Fibroblast of skin of left biceps (primary cell): ENCODE measurements around the gene PFKFB3.
"Not testable (repeated sequence)": the region's sequence is repeated elsewhere in the genome, so short reads cannot be mapped to it uniquely, and the experiment has no call there.

ENCODE experiments used
- DNase-seq, 2 experiments: peaks; one replicate each; pipeline ENCODE4 v3.0.0-alpha.2; 2013; ENCODE audit warnings: low read depth in 2 of 2

Gene PFKFB3

DNA sequence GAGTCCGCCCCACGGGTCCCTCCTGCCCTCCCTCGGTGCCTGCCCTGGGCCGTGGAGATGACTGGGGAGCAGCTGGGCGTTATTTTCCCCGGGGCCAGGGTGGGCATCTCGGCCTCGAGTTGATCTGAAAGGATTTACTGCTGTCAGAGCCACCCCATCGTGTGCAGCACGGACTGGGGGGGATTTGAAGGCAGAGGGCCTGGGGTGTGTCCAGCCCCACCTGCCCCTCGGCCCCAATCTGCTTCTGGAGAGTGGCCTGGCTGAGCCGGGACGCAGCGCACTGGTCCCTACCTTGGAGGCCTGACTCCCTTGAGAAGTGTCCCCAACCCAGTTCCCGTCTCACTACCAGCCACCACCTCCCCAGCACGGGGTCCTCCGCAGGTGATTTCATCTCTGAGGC, 24.2 kb upstream of the PFKFB3 start:
- no peak for DNase-seq

DNA sequence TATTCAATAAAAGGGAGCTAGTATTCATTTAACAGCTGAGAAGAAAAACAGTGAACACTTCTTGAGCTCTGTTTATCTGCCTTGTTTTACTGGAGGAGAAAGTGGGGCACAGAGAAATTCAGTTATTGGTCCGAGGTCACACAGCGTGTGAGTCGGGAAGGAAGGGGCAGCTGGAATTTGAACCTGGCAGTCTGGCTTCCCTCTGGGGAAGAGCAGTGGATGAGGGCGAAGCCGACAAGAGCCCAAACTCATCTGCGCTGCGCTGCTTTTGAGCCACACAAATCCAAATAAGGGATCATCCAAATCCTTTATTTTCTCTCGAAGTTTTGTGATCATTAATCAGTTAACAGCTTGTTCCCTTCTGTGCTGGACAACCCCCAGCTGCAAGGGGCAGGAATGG, 23.7 kb upstream of the PFKFB3 start:
- DNase-seq: no peak

DNA sequence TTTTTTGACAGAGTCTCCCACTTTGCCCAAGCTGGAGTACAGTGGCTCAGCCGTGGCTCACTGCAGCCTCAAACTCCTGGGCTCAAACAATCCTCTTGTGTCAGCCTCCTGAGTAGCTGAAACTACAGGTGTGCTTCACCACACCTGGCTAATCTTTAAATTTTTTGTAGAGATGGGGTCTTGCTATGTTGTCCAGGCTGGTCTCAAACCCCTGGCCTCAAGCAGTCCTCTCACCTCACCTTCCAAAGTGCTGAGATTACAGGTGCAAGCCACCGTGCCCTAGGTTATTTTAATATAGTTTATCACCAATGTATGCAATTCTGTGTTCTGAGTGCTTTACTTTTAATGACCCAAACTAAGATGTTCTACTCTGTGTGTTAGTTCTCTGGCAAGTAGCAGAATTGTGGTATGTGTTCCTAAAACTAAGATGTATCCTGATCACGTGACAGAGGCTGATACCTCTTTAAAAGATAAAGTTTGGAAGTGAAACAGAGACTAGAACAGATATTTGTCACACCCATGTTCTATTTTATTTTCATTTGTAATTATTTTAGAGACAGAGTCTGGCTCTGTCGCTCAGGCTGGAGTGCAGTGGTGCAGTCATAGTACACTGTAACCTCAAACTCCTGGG, 22.1 kb upstream of the PFKFB3 start:
- DNase-seq: no peak

DNA sequence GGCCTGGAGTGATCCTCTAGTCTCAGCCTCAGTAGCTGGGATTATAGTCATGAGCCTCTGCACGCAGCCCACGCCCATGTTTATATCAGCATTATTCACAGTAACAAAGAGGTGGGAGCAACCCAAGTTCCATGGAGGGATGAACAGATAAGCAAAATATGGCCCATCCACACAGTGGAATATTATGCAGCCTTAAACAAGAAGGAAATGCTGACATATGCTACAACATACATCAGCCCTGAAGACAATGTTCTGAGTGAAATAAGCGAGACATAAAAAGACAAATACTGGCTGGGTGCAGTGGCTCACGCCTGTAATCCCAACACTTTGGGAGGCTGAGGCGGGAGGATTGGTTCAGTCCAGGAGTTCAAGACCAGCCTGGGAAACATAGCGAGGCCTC, 21.5 kb upstream of the PFKFB3 start:
- no peak for DNase-seq

DNA sequence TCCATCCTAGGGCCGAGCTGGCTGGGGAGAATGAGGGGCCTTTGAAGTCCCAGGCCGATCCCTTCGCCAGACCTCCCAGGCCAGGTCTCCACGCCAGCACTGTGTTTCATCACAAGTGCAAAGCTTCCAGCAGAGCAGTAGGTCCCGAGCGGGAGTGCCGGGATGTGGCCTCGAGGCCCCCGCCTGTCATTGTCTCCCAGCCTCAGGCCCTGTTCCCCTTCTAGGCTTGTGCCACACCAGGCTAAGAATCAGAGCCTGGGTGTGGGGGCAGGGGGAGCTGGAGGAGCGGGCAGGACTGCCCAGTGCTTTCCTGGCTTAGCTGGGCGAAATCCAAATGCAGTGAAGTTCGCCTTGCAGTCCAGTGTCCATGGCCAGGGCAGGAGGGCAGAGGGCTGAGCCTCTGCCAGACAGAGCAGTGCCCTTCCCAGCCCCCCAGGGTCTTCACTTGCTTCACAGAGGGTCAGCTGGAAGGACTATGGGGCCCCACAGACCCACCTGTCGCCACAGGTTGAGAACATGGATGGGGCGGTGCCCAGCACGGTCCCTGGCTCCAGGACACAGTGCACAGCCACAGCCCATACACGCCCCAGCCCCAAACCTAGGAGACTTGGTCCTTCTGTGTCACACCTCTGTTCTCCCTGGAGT, 20.2 kb upstream of the PFKFB3 start:
- DNase-seq: no peak

DNA sequence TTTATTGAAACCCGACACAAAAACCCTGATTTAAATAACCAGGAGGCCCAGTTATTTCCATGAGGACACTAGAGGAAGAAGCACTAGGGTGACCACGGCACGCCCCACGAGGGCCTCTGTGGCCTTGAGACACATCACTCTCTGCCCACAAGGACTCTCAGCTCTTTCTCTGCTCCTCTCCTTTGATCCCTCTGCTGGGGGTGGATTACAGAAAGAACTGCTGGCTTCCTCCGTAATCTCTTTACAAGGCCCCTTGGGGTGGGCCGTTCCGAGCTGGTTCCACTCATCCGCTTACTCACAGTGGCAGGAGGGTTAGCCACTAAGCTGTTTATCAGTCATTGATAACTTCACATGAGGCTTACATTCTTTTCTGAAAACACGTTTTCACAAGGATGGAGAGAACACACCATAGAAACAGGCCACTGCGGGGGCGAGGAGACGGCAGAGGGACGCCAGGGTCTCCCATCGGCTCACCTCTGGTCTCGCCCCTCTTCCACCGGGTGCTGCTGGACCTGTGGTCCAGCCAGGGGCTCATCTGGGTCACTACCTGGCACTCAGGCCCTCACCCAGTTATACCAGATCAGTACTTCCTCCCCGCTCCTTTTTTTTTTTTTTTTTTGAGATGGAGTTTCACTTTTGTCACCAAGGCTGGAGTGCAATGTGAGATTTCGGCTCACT, 17.6 kb upstream of the PFKFB3 start:
- no peak for DNase-seq

DNA sequence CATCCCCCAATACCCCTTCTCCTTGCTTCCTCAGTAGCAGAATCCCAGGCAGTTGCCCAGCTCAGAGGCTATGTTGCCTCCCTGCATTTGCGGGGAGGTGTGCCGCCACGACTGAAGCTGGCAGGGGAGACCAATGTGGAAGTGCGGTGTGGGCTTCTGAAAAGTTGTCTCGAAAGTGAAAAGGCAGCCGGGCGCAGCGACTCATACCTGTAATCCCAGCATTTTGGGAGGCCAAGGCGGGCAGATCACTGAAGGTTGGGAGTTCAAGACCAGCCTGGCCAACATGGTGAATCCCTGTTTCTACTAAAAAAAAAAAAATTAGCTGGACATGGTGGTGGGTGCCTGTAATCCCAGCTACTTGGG, 15.9 kb upstream of the PFKFB3 start:
- no peak for DNase-seq

DNA sequence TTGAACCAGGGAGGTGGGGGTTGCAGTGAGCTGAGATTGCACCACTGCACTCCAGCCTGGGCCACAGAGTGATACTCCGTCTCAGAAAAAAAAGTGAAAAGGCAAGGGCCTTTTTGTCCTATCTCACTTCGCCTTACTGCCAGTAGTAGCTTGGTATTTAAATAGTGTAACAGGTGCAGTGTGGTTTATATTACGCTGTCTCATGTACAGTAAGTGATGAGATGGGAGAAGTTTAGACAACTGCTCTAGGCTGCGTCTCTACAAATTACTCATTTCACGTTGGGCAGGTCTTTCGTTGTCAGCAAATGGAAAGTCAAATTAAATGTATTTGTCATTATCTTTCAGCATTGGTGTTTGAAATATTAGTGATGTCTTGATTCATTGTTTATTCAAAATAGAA, 15.5 kb upstream of the PFKFB3 start:
- DNase-seq: no peak

DNA sequence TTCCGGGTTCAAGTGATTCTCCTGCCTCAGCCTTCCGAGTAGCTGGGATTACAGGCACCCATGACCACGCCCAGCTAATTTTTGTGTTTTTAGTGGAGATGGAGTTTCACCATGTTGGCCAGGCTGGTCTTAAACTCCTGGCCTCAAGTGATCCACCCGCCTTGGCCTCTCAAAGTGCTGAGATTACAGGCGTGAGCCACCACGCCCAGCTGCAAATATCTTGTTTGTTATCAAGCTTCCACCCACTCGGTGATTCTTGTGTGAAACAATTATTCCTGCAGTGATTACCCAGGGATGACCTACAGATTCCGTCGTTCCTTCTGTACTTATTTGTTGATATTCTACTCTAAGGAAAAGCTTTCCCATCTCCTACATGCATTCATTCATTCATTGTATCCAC, 12.7 kb upstream of the PFKFB3 start:
- DNase-seq: not testable (repeated sequence)

DNA sequence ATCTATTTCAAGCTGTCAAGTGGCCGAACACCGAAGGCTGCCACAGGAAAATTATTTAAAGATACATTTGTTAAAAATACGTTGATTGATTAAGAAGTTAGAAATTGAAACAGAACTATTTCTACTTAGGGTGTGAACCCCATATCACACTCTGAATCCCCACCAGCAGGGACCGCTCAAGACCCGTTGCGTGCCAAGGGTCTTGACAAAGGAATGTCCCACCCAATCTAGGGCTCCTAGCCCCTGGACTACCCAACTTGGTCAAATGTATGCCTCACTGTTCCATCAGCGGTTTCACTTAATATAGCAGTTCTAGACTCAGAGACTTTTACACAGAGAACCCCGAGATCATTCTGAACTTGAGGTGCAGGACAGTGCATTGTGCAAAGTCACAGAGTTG, 11.6 kb upstream of the PFKFB3 start:
- no peak for DNase-seq

DNA sequence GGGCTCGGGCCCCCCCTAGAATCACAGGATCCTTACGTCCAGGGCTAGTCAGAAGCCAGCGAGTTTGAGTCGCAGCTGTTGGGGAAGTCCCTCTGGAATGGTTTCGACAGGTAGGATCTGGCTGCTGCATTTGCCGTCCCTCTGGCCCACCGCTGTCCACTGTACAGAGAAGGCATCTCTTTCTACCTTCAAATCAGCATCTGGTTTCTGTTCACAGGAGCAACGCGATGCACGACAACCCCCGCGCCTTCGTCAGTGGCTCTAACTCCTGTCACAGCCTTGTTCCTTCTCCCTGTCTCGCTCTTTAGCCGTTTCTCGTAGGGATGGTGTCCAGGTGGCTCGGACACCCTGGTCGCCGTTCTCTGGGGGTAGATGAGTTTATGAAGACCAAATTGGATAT, 11.2 kb upstream of the PFKFB3 start:
- DNase-seq: no peak

DNA sequence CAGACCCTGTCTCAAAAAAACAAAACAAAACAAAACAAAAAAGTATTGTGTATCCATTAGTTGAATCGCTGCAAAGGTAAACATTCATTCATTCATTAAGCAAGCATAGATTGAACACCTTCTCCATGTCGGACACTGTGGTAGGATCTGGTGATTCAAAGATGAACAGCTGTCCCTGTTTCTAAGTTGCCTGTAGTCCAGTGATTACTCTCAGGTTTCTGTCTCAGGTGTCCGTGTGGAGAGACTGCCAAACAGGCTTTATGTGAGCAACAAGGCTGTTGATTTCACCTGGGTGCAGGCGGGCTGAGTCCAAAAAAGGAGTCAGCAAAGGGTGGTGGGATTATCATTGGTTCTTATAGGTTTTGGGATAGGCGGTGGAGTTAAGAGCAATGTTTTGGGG, 9.4 kb upstream of the PFKFB3 start:
- not testable (repeated sequence) for DNase-seq

DNA sequence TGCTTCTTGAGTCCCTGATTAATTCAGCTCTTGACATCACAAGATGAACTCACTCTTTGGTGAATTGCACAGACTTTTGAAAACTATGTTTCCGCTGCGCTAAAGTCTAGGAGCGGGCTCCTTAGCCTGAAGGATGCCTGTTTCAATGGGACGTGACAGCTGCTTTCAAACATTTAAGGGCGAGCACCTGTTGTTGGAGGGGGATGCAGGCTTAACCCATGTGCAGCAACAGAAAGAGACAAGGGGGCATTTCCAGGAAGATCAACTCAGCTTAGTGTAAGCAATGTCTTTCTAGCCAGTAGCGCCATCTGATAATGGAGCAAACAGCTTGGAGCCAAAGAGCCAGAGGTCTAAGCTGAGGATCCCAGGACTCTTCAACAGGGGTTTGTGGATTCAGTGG, 8.4 kb upstream of the PFKFB3 start:
- DNase-seq: no peak

DNA sequence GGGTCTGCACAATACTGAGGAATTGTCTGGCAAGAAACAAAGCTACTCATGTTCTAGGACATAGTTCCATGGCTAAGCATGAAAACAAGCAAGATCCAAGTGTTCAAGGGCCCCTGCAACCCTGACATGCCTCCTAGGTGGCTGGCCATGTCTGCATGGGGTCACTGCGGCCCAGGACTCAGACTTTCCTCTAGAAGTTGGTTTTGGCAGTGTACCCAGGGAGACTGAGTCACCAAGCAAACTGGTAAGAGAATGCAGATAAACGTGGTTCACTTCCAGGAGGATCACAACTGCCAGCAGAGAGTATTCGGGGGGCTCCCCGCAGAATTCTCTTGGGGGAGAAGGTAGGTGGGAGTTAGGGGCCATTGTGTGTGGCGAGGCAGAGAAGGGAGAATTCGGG, 7.4 kb upstream of the PFKFB3 start:
- no peak for DNase-seq

DNA sequence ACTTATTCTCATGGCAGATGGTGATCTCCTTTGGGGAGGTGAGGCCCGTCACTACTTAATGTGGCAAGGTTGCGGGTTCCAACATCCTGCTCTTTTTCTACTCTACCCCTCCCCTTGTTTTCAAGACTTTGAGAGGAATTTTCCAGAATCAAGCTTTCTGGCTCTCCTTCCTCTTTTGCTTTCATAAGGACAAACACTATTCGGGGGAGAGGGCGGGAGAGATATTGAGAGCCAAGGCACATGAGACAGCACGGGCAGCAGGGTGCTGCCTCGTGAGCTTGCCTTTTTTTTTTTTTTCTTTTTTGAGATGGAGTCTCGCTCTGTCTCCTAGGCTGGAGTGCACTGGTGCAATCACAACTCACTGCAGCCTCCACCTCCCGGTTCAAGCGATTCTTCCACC, 6.9 kb upstream of the PFKFB3 start:
- no peak for DNase-seq

DNA sequence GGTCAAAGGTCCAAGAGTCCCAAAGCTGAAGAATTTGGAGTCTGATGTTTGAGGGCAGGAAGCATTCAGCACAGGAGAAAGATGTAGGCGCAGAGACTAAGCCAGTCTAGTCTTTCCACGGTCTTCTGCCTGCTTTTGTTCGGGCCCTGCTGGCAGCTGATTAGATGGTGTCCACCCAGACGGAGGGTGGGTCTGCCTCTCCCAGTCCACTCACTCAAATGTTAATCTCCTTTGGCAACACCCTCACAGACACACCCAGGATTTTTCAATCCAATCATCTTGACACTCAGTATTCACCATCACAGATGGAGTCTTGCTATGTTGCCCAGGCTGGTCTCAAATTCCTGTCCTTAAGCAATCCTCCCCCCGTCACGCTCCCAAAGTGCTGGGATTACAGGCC, 6.2 kb upstream of the PFKFB3 start:
- DNase-seq: not testable (repeated sequence)

DNA sequence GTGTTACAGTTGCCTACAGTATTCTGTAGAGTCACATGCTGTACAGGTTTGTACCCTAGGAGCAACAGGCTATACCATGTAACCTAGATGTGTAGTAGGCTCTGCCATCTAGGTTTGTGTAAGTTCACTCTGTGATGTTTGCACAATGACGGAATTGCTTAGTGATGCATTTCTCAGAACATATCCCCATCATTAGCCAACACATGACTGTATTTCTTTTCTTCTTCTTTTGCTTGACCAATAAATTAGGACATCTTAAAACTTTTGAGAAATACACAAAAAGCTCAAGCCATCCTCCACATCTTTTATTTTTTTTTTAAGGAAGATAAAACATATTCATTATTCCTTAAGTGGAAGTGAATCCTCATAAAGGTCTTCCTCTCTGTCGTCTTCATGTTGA, 5.4 kb upstream of the PFKFB3 start:
- DNase-seq: no peak

DNA sequence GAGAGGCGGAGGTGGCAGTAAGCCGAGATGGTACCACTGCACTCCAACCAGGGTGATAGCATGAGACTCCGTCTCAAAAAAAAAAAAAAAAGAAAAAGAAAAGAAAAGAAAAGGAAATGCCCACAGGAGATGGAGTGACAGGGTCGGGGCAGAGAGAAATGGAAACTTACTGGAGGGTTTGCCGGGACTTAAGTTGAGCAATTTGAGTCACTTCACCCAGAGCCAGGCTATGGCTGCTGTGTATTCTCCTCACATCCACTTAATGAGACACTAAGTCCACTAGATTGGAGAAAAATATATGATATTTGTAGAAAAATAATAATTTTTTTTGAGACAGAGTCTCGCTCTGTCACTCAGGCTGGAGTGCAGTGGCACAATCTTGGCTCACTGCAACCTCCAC, 4.6 kb upstream of the PFKFB3 start:
- DNase-seq: no peak

DNA sequence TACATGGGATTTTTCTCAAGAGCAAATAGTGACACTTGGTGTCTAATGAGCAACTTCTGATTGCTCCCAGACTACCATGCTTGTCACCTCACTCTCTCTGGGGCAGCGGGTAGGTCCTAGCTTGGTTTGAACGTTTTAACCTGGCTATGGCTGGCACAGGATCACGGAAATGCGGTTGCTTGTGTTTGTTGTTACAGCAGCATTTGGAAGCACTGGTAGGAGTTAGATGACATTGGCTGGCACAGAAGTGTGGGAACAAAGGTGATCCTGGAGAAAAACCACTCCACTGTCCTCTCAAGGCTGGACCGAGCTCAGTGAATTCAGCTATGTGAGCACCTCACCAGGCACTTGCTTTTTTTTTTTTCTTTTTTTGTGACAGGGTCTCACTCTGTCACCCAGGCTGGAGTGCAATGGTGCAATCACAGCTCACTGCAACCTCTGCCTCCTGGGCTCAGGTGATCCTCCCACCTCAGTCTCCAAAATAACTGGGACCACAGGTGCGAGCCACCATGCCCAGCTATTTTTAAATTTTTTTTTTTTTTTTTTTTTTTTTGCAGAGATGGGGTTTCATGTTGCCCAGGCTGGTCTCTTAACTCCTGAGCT, 3.5 kb upstream of the PFKFB3 start:
- no peak for DNase-seq

DNA sequence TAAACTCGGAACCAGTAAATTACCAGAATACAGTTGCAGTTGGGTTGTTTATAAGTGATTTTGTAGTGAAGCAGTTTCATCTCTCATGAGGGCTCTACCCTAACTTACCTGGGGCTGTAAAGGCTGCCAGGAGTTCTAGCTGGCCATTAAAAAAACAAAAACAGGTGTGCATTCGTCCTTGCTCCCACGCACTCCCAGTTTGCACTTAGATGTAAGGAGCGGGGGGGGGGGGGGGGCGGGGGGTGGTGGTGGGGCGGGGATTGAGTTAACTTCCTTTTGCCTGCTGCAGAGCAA, 2.3 kb upstream of the PFKFB3 start:
- DNase-seq: no peak

DNA sequence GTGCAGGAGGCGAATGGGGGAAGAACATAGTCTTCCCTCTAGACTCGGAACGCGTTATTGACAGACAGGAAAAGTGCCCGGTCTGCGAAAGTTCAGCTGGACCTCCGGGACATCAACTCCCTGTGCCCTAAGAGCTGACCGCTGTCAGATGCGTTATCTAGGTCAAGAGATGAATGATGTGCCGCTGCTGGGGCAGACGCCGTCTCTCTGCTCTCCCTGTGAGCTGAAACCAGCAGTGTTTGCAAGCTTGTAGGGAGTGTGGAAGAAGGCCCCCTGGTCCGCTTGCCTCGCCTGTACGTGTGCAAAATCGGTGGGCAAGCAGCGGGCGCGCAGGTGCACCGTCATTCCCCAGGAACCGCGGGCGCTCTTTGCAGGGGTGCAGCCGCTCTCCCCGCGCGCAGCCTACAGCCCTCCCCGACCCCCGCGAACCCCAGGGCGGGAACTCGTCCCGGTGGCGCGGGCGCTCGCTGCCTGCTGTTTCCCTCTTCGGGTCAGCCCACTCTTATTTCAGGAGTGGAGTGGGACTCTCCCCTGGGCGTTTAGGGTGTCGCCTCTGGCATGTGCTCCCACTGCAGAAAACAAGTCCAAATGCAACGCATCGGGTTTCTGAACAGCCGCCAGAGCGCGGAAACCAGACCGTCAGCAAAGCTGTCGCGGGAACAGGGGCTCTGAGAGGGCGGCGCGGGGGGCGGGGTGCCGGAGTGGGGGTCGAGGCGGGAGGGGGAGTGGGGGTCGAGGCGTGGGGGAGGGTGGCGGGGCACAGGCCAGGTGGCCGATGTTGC, 1.8 kb upstream of the PFKFB3 start:
- DNase-seq: no peak

DNA sequence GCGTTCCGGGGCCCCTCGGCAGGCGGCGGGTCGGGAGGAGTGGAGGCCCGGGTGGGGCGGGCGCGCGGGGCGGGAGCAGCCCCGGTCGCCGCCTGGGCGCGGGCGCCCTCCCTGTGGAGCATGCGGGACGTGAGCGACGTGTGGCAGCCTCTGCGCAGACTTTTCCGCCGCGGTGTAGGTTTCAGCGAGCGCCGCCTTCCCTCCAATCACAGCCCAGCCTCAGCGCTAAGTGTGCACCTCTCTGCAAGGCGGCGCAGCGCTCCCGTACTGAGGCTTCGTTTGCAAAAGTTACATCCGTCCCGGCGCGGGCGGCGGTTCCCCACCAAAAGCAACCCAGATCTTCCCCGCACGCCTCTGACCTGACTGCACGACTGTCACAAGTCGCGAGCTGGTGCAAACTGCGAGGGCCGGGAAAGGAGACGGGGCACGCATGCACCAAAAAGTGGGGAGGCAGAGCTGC, 1.2 kb upstream of the PFKFB3 start:
- peak; percentile 63 to 64 for DNase-seq
